Suprapubic skin (tissue), 4 donors: ENCODE data around the gene INSR.
"Not testable (repeated sequence)": the region's sequence is repeated elsewhere in the genome, so short reads cannot be mapped to it uniquely, and the experiment has no call there.

ENCODE experiments used
- EP300 ChIP-seq: sonication (generic); formaldehyde crosslinking; IDR thresholded peaks from one replicate; pipeline ENCODE4 v1.6.1; 2017; ENCODE audit warnings: antibody characterized with exemption
- POLR2AphosphoS5 ChIP-seq, 3 donors: sonication (generic); formaldehyde crosslinking; IDR thresholded peaks; one replicate each; pipeline ENCODE4 v1.6.1; 2017; ENCODE audit warnings: antibody characterized with exemption in 3 of 3
- TF ChIP-seq, protein P1 (sequence below), 2 donors: fragments of 200-600 bp in 1 of 2; fragments of 450-650 bp in 1 of 2; sonication (generic) in 1 of 2; IDR thresholded peaks; one replicate each; pipeline ENCODE4 v1.5.1; 2016 to 2019; ENCODE audit warnings: antibody characterized with exemption in 2 of 2, mild to moderate bottlenecking in 1 of 2, moderate library complexity in 1 of 2

DNA sequence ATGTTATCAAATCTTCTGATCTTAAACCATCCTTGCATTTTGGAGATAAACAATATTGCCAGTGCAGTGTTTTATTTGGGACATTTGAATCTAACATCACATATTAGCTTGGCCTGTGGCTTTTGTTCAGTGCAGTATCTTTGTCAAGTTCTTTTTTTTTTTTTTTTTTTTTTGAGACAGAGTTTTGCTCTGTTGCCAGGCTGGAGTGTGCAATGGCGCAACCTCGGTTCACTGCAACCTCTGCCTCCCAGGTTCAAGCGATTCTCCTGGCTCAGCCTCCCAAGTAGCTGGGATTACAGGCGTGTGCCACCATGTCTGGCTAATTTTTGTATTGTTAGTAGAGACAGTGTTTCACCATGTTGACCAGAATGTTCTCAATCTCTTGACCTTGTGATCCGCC, 148.1 kb downstream of the INSR start:
- not testable (repeated sequence) for TF ChIP-seq POLR2AphosphoS5 (IDR thresholded peaks at IDR 0.05); EP300
- TF ChIP-seq, protein P1, sequence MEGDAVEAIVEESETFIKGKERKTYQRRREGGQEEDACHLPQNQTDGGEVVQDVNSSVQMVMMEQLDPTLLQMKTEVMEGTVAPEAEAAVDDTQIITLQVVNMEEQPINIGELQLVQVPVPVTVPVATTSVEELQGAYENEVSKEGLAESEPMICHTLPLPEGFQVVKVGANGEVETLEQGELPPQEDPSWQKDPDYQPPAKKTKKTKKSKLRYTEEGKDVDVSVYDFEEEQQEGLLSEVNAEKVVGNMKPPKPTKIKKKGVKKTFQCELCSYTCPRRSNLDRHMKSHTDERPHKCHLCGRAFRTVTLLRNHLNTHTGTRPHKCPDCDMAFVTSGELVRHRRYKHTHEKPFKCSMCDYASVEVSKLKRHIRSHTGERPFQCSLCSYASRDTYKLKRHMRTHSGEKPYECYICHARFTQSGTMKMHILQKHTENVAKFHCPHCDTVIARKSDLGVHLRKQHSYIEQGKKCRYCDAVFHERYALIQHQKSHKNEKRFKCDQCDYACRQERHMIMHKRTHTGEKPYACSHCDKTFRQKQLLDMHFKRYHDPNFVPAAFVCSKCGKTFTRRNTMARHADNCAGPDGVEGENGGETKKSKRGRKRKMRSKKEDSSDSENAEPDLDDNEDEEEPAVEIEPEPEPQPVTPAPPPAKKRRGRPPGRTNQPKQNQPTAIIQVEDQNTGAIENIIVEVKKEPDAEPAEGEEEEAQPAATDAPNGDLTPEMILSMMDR (IDR thresholded peaks at IDR 0.05): not testable (repeated sequence)
